C1 segment of cervical spinal cord (tissue), 14 donors: ENCODE data around the gene TMEM238L.
"Not testable (repeated sequence)": the region's sequence is repeated elsewhere in the genome, so short reads cannot be mapped to it uniquely, and the experiment has no call there.

Experiments
- DNase-seq, 14 donors: peaks; one replicate each; lab custom pipeline; 2025; lab: John Stamatoyannopoulos, UW

The TMEM238L gene, protein sequence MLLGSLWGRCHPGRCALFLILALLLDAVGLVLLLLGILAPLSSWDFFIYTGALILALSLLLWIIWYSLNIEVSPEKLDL

DNA sequence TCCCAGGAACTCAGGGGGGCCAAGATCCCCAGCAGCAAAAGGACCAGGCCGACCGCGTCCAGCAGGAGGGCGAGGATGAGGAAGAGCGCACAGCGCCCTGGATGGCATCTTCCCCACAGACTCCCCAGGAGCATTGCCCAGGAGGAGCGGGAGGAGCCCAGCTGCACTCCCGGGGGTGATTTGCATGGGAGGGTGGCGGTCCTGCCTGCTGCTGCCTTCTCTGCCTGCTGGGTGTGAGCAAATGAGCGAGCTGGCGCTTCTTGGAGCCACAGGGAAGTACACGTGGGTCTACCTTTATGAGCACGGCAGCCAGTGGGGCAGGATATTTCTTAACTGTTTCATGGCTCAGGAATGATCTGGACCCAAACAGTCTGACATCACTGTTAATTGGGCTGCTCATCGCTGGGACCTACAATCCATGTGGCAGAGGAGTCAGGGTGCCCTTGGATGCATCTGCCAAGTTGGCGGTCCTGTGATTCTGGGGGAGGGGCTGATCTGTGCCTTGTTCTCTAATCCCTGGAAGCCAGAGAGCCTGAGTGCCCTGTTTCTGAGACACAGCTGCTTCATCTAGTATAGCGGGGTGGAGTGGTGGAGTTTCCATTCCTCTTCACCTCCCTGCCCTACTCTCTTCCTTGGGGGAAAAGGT, at the start of gene TMEM238L:
Gene TMEM238L, minus strand, starts transcription at position 270 of the 646 bp plus-strand sequence. Its CDS starts 136 bp downstream, at position 134.
- no peak for DNase-seq

DNA sequence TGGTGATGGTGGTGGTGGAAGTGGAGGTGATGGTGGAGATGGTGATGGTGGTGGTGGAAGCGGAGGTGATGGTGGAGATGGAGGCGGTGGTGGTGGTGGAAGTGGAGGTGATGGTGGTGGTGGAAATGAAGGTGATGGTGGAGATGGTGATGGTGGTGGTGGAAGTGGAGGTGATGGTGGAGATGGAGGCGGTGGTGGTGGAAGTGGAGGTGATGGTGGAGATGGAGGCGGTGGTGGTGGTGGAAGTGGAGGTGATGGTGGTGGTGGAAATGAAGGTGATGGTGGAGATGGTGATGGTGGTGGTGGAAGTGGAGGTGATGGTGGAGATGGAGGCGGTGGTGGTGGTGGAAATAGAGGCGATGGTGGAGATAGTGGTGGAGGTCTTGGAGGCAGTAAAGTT, 42.7 kb upstream of the TMEM238L start:
- not testable (repeated sequence) for DNase-seq

DNA sequence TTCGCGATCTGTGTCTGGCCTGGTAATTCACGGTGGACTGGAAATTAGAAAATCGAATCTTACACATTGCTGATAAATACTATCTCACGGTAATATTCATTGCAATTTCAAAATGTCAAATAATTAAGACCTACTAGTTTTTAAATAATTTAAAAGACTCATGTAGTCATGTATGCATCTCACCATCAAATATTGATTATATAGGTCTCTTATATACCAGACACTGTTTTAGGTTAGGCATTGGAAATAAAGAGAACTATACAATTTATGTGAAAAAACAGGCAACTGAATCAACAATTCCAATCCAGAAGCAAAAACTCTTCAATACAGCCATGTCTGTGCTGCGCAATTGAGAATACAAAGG, 41.5 kb upstream of the TMEM238L start:
- no peak for DNase-seq

DNA sequence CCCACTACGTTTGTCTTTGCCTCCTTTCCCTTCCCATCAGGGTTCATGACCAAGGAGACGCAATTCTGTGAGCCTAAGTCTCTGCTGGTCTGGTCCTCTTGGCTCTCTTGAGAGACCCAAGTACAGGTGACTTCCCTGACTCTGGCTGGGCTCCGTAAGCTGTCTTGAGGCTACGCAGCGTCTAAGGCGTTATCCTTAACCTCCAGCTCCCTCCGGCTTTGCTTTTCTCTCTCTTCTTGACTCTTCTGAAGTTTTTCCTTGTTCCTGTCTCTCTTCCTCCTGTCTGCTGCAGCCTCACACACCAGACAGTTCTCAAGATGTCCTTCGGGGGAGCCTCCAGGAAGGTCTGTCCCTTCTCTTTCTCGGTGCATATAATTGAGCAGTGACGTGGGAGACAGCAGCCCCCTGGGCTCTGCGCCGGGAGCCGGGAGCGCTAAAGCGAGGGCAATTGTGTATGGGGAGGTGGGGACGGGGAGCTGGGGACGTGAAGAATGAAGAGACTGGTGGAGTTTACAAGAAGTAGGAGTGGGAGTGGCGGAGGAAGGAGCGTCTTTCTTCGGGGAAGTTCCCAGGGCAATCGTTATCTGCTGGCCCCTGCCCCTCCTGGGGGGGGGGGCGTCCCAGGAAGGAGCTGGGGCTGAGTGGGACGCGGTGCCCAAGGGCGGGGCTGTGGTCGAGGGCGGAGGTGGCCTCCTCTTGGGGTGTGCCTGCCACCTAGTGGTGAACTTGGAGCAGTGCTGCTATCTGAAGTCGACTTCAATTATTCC, 40.9 kb upstream of the TMEM238L start:
- peak in 10 of 14 donors; percentile 11 to 70 (median 34) for DNase-seq

DNA sequence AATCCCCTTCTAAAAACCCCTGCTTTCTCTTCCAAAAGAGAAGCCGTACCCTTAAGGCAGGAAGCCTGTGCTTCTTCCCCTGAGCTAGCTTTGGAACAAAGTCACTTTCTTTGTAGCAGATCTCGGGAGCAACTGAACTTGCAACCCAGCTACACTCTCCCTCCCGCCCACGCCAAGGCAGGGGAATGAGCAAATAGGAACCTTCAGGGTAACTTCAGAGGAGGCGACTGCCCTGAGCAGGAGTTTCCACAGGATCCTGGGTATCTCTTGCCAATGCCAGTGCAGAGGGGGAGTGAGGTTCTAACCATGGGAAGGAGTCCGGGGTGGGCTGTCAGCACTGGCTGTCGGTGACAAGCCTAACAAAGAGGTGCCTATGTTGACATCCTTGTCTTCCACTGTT, 39.9 kb upstream of the TMEM238L start:
- DNase-seq, result peak in 4 of 14 donors; percentile 11 to 47 (median 34)

DNA sequence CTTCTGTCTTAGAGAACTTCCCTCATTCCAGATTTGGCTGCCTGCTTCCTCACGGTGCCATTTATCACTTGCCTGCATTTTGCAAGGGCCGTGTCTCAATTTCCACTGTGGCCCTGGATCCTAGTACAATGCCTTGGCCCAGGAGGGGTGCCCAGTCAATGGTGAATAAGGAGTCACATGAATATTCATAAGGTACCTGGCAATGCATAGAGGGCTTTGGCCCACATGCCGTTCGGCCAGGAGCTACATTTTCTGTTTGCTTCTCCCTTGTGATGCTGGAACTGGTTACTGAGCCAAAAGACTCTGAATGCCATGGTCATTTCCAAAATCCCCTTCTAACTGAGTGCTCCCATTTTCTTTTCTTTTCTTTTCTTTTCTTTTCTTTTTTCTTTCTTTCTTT, 38.8 kb upstream of the TMEM238L start:
- DNase-seq, result peak in 9 of 14 donors; percentile 4 to 85 (median 54)

DNA sequence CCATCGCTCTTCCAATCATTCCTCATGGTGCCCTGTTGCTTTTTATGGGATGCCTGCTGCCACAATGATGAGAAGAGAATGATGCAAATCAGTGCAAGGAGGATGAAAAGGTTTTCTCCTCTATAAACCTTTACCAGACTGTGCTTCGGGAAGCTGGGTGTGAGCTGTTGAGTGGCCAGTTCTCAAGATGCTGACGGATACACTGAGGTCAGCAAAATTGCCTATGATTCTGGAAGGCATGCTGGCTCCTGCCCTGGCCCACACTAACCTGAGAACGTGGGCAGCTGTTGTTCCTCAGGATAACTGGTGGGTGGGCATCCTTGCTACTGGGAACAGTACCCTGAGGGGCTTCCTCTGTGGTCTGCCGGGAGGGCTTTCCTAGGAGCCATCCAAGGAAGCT, 34.8 kb upstream of the TMEM238L start:
- no peak for DNase-seq

DNA sequence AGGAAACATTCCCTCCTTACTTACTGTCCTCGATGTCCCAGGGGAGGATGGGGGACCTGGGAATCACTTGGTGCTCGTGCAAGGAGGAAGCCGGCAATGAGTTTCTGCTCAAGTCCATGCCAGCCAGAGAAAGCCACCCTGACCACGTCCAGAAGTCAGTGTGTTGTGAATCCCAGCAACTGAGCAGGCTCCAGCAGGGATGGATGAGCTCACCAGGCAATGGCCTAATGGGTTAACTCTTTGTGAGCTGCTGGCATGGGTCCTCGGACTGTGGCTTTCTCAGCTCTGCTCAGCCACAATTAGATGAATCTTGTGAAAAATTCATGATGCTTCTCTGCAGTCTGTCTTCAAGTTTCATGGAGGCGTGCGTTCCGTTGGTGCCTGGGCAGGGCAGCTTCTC, 34.0 kb upstream of the TMEM238L start, which contains the start of gene PIRT:
Gene PIRT, minus strand, starts transcription at position 167 of the 400 bp plus-strand sequence. CDS start 12,442 bp downstream, outside the sequence.
- DNase-seq, result peak in 6 of 14 donors; percentile 3 to 56 (median 19)

DNA sequence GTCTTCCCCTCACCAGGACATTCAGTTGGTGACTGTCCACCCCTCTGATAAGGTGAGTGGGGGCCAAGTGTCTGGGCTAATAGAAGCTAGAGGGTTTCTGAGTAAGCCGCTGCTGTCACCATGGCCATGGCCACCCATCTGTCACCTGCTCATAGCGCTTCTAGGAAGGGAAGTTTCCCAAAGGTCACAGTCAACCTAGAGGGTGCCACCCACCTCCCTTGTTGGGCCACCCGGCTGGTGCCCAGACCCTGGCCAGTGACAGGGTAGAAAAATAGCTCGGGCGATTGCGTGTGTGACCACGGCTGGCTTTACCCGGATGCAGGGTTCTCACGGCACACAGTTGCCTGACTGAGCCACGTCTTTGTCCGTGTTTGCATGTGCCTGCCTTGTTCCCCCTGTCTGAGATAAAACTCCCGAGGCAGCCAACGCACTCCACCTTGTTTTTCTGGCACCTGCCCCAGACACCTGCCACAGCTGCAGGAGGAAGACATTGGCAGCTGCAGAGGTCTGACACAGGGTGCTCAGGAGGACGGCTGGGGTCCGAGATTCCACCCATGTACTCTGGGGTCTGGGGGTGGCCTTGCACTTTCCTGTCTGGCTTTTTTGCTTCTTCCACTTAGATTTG, 33.2 kb upstream of the TMEM238L start:
- peak in 2 of 14 donors; percentile 17 to 34 for DNase-seq

DNA sequence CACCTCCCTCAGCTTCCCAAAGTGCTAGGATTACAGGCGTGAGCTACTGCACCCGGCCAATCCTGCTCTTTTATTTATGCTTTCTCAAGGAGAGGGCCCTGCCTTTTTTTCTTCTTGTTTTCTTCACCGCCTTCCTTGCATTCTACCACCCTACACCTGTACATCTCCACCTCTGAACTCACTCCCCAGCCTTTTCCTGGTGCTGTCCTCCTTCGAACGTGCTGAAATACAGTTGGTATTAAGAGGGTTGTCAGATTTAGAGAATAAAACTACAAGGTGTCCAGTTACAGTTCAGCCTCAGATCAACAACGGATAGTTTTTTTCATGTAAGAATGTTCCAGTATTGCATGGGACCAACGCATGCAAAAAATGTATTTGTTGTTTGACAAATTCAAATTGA, 32.2 kb upstream of the TMEM238L start:
- DNase-seq, result no peak

DNA sequence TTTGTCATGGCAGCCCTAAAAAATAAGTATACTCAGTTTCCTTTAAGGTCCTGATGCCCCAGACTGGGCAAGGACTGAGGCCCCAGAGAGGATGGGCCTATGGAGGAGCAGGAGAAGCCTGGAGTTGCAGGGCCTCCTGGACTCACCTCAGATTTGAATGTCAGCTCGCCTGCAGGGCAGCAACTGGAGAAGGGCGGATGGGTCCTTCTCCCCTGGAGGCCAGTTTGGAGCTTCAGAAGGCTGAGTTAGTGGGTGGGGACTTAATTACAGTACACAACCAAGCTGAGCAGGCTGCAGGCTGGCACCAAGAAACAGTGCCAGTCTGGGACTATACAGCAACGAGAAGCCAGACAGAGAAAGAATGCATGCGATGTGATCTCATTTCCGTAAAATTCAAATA, 27.8 kb upstream of the TMEM238L start:
- DNase-seq, result no peak

DNA sequence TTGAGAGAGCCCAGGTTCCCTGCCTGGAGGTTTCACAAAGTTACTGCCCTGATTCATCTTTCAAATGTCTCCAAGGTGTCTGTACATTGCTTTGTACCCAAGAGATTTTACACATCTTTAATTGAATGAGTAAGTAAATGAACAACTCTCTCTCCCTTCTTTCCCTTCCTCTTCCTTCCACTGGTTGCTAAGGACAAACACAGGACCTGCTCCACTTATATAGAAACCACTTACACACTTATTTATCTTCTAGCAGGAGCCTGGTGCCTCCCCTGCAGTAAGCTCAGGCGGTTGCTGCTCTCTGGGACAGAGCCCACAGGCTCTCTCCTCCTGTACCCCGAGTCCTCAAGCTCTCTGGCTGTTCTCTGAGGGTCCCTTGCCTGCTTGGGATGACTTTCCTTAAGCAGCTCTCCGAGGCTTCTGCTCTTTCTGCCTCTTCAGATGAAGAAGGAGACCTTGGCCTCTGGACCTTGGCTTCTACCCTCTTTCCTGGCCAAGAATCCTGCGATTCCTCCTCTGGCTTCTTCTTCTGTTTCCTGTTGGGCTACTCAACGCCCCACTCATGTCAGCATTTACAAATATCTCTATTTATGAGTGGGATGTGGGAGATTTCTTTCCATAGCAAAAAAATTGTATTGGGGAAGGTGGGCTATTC, 24.1 kb upstream of the TMEM238L start:
- DNase-seq, result no peak

DNA sequence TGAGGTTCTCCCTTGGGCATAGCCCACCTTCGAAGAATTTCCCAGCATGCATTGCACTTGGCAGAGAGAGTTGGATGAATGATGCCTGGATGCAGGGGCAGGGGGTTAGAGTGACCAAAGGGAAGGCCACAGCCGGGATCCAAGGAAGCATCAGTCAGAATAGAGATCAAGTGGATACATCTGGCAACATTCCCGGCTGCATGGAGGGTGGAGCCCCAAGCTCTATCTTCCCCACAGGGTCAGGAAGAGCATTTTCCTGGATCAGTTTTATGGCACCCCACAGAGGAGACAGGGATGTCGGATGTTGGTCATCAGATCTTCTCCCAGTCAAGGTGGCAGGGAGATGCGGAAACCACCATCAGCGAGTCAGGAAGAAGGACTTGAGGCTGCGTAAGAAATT, 21.0 kb upstream of the TMEM238L start:
- DNase-seq, result no peak

DNA sequence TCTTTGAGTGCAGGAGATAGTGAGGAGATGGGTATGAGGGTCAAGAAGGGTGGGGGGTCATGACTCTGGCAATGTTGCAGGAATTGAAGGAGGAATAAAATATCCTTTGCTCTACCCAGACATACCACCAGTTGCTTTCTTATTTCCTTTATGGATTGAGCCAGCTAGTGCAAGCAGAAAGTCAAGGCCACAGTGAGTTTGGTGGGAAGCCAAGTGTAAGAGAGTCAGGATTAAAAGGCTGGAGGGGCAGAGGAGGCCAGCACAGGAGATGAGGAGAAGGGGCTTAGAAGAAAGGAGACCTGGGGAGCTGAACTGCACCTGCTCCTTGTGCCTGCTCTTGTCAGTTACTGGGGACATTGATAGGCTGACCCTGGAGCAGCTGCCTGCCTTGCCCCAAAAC, 17.9 kb upstream of the TMEM238L start:
- no peak for DNase-seq

DNA sequence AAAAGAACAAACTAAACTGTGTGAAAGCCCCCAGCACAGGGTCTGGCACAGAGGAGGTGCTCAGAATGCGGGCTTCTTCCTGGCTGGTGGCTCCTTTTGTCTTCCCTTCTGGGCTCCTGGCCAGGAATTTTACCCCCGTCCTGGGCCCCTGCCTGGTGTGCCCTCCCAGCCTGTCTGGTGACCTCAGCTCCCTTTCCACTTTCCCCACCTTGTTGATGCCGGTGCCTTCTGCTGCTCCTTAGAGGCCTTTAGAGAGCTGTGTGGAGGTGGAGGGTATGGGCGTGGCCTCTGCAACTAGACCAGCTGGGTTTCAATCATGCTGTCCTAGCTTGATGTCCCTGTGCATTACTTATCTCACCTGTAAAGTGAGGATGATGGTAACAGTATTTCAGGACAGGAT, 17.2 kb upstream of the TMEM238L start:
- DNase-seq, result no peak

DNA sequence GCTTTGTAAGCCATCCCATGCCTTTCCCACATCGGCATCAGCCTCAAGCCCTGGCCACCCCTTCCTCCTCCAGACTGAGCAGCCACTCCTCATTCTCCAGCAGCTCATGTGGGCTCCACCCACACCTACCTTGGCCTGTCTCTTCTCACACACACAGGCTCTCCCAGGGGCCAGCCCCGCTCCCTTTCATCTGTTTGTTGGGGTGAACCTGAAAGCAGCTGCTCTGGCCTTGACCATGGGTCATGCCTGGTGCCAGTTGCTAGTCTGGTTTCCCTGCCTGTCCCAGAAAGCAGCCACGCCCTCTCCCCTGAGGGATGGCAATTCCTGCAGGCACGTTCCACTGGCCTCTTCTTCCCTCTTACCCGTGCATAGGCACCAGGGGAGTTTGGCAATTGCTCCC, 11.4 kb upstream of the TMEM238L start:
- DNase-seq, result no peak

DNA sequence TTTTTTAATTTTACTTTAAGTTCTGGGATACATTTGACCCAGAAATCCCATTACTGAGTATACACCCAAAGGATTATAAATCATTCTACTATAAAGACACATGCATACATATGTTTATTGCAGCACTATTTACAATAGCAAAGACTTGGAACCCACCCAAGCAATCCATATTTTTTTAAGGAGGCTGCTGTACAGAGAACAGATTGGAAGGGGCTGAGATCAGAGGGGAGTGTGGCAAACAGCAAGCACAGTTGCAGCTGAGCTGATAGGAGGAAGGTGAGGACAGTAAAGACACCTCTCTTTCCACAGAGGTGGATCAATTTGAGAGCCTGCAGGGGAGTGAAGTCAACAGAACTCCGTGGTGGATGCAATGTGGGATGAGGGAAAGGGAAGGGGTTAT, 10.2 kb upstream of the TMEM238L start:
- no peak for DNase-seq

DNA sequence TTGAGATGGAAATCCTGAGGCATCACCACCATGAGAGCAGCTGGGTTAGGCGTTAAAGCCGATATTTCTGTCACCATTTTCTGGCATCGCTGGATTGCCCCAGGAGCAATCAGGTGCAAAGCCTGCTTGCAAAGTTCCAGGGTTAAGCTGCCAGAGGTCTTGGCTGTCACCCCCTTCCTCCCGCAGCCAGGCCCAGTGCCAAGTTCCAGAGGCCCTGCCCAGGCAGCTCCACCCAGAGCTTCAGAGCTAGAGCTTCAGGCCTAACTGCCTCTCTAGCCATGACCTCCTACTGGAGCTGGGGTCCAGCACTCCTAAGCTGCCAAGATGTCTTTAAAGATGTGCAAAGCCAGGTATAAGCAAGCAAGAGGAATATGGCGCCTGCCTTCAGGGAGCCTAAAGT, 8.8 kb upstream of the TMEM238L start:
- peak in 3 of 14 donors; percentile 4 to 7 (median 5) for DNase-seq

DNA sequence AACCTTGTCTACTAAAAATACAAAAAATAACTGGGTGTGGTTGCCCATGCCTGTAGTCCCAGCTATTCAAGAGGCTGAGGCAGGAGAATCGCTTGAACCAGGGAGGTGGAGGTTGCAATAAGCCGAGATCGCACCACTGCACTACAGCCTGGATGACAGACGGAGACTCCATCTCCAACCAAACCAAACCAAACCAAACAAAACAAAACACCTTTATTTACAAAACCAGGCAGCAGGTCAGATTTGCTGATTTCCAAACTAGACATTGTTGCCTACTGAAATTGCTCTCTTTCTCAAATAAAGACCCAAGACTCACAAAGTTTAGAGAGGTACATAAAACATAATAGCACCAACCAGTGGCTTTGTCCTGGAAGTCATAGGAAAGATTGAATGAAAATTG, 5.7 kb upstream of the TMEM238L start:
- no peak for DNase-seq

DNA sequence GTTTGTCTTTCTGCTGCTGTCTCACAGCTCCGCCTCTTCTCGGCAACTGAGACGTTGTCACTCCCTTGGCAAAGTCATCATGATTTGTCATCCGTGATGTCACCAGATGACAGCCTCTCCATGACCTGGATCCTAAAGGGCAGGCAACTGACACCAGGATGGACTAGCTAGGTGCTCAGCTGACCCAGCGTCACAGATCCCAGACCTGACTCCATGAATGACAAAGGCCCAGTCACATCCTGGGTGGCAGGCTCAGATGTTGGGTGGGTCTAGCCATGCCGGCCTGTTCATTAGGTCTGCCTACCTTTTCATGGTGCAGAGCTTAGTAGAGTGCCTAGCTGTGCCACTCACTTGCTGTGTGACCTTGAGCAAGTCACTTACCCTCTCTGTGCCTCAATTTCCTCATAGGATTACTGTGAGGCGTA, 3.8 kb upstream of the TMEM238L start:
- DNase-seq, result no peak

DNA sequence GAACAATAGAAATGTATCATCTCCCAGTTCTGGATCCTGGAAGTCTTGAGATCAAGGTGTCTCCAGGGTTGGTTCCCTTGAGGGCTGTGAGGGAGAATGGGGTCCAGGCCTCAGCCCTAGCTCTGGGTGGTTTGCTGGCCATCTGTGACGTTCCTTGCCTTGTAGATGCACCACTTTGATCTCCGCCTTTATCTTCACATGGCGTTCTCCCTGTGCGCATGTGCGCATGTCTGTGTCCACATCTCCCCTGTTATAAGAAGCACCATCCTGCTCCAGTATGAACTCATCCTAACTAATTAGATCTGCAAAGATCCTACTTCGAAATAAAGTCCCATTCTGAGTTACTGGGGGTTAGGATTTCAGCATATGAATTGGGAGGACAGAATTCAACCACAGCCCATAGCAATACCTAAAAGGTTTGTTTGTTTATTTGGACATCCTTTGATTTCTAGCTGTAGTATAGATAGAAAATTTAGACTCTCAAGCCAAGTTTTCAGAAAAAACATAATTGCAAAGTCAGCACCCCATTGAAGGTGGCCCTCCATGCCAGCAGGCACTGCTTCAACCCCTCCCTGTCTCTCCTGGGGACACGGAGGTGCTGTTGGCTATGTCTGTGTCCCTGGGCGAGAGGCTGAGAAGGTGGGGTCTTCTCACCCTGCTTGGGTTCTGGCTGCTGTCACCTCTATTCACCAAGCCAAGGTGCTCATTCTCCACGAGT, 2.8 kb upstream of the TMEM238L start:
- no peak for DNase-seq
